HCEC 1CT (cell line): ENCODE results near the gene EP400.

ENCODE experiments used
- DNase-seq: peaks from one replicate; pipeline ENCODE4 v3.0.0-alpha.2; 2017

Gene EP400

GRCh38 chr12:131949431-131950181 lies at the start of gene EP400:
TSS of gene EP400 (plus strand) at chr12:131949942. CDS start at chr12:131960620, 10,678 bp downstream.
- peak; percentile 93 for DNase-seq

- no peak for DNase-seq
Observed at GRCh38 chr12:131900397-131900796, 49.3 kb upstream of the EP400 start.

GRCh38 chr12:131901431-131902331 lies 48.1 kb upstream of the EP400 start:
- DNase-seq: no peak

GRCh38 chr12:131902332-131903241 lies 47.2 kb upstream of the EP400 start:
- no peak for DNase-seq

- no peak for DNase-seq
Observed at GRCh38 chr12:131903270-131904255, 46.2 kb upstream of the EP400 start.

- DNase-seq: no peak
Observed at GRCh38 chr12:131904346-131904745, 45.4 kb upstream of the EP400 start.

GRCh38 chr12:131905081-131905629 lies 44.6 kb upstream of the EP400 start:
- no peak for DNase-seq

GRCh38 chr12:131905630-131906091 lies 44.1 kb upstream of the EP400 start:
- no peak for DNase-seq

GRCh38 chr12:131907379-131908091 lies 42.2 kb upstream of the EP400 start:
- no peak for DNase-seq

GRCh38 chr12:131908092-131909080 lies 41.4 kb upstream of the EP400 start:
- no peak for DNase-seq

GRCh38 chr12:131909081-131909751 lies 40.5 kb upstream of the EP400 start:
- no peak for DNase-seq

GRCh38 chr12:131909752-131910219 lies 40.0 kb upstream of the EP400 start:
- DNase-seq: no peak

- DNase-seq: no peak
Observed at GRCh38 chr12:131910302-131911027, 39.3 kb upstream of the EP400 start.

- no peak for DNase-seq
Observed at GRCh38 chr12:131911028-131911650, 38.6 kb upstream of the EP400 start.

- no peak for DNase-seq
Observed at GRCh38 chr12:131911851-131912477, 37.8 kb upstream of the EP400 start.

GRCh38 chr12:131912518-131913274 lies 37.0 kb upstream of the EP400 start:
- peak; percentile 42 for DNase-seq
